ENCODE measurements around the gene SP6. TPM values are rescaled to one million over a fixed set of nuclear protein-coding genes. Genes with fewer than 3 reads are reported as not detected.

Gene SP6
- total RNA-seq, 1 experiment from 2014 or later = 10.8 TPM

- no peak for DNase-seq (ENCODE audit: low read depth, low spot score)
- no peak overlapping the region for H3K9ac ChIP-seq (ENCODE audit: low read length)
- ChIA-PET RAD21 (ENCODE audit: low non-redundant PET in 1 of 2, low total read pairs in 2 of 2, uncharacterized antibody in 2 of 2, unreplicated experiment in 2 of 2) (no interaction called here), CTCF (interaction anchor here (1.4 kb wide), 1 partner anchor 21 kb away, joined by 3 read pairs; no protein-coding TSS in a partner anchor), POLR2A (no interaction called here)
- no peaks in the 10 kb centered on the region for H3K36me3 ChIP-seq (ENCODE audit: control insufficient read depth in 1 of 2, insufficient read depth in 2 of 2, low read length in 2 of 2)
- H2AFZ ChIP-seq (ENCODE audit: low read depth, low read length, poor library complexity, severe bottlenecking) = no peak overlapping the region
- H3K4me3 ChIP-seq (replicated peaks in 1 of 2; ENCODE audit: low read depth in 1 of 2, low read length in 2 of 2) = no peak overlapping the region
- no peaks in the 10 kb centered on the region for H3K9me3 ChIP-seq (ENCODE audit: control insufficient read depth in 1 of 2, insufficient read depth in 1 of 2, low read depth in 1 of 2, low read length in 2 of 2)
- no TSS peak for BruUV-seq (replicated peaks)
- H3K79me2 ChIP-seq (ENCODE audit: insufficient read depth, low read length) = no peaks in the 10 kb centered on the region
- no peaks in the 10 kb centered on the region for H4K20me1 ChIP-seq (ENCODE audit: insufficient read depth)
- intact Hi-C loops (cut with micrococcal nuclease) = no loop called here
- H3K27me3 ChIP-seq (ENCODE audit: insufficient read depth, low read length) = peaks cover 7% of the 10 kb centered on the region; the same call in 1 of the 2 replicates
- peaks cover 6 to 21% of the 10 kb centered on the region in 2 experiments; a peak in 3 of 4 replicates for H3K4me1 ChIP-seq (ENCODE audit: control insufficient read depth in 1 of 2, insufficient read depth in 2 of 2, low read length in 2 of 2)
- H3K4me2 ChIP-seq (ENCODE audit: low read length) = no peak overlapping the region
- no peaks in the 10 kb centered on the region for H3K9me2 ChIP-seq (ENCODE audit: insufficient read depth)
- H3K27ac ChIP-seq (ENCODE audit: low read depth, low read length) = no peak overlapping the region
- peak; percentile 25 for TF ChIP-seq TCF7L2 (IDR thresholded peaks at IDR 0.05; ENCODE audit: borderline replicate concordance, extremely low read depth, insufficient read depth, insufficient read length)
- TF ChIP-seq REST (IDR thresholded peaks at IDR 0.05; ENCODE audit: low read depth) = no peak
- no peak for TF ChIP-seq POLR2AphosphoS5 (IDR thresholded peaks at IDR 0.05; ENCODE audit: low read depth, low read length)
- TF ChIP-seq ZFX (IDR thresholded peaks at IDR 0.05) = no peak
- no peak for TF ChIP-seq SP1 (IDR thresholded peaks at IDR 0.05; ENCODE audit: low read depth)
- TF ChIP-seq CTCF (IDR thresholded peaks at IDR 0.05 in 2 of 3, conservative IDR thresholded peaks at IDR 0.05 in 1 of 3; ENCODE audit: borderline replicate concordance in 1 of 3, insufficient read depth in 1 of 3, low read depth in 2 of 3, low read length in 2 of 3) = no peak
- no peak for TF ChIP-seq MAX (IDR thresholded peaks at IDR 0.05)
- no peak; the same call in 1 of the 2 replicates for ATAC-seq
Observed at GRCh38 chr17:47870056-47870455, 19.1 kb upstream of the SP6 start.

Data from HCT116 (cell line).